ENCODE results near the gene RERG. TPM values are rescaled to one million over a fixed set of nuclear protein-coding genes. Genes with fewer than 3 reads are reported as not detected.

The RERG gene
- total and polyA plus RNA-seq, 2 of the 4 experiments (the other 2 are of a cell fraction), result not detected

GRCh38 chr12:15208140-15208539, 13.1 kb downstream of the RERG start:
- no peak overlapping the region for H2AK5ac ChIP-seq (ENCODE audit: low read depth, low read length)
- no peak overlapping the region for H3K14ac ChIP-seq (replicated peaks; ENCODE audit: low read depth, low read length)
- H2BK120ac ChIP-seq (ENCODE audit: low read depth, low read length), result no peak overlapping the region
- no peak overlapping the region for H4K91ac ChIP-seq (ENCODE audit: insufficient read depth, low read depth, low read length)
- no peak overlapping the region for H3K56ac ChIP-seq (ENCODE audit: extremely low read depth, insufficient read depth, low read length)
- H3K4me1 ChIP-seq (ENCODE audit: control insufficient read depth, insufficient read depth, low read length), result no peaks in the 10 kb centered on the region
- no peak overlapping the region for H3K4me3 ChIP-seq (ENCODE audit: insufficient read depth, low read depth, low read length)
- H4K5ac ChIP-seq (ENCODE audit: low read depth, low read length), result no peak overlapping the region
- intact Hi-C loops (cut with micrococcal nuclease), result no loop called here
- H3K9ac ChIP-seq (ENCODE audit: low read depth, low read length), result no peak overlapping the region
- H3K27me3 ChIP-seq (ENCODE audit: control insufficient read depth, insufficient read depth, low read length), result no peaks in the 10 kb centered on the region
- DNase-seq (no peak), ATAC-seq (ENCODE audit: low read depth) (no peak)
- no TSS peak for BruUV-seq (replicated peaks)
- no peak overlapping the region for H3K23ac ChIP-seq (ENCODE audit: low read depth, low read length)
- no peak overlapping the region for H2AFZ ChIP-seq (replicated peaks; ENCODE audit: low read length, poor library complexity)
- no peaks in the 10 kb centered on the region for H3K9me1 ChIP-seq (ENCODE audit: insufficient read depth, low read length)
- H3K9me3 ChIP-seq (ENCODE audit: control insufficient read depth, insufficient read depth, low read length), result no peaks in the 10 kb centered on the region
- no peak overlapping the region for H3K27ac ChIP-seq (ENCODE audit: insufficient read depth, low read length)
- no peaks in the 10 kb centered on the region for H3K79me1 ChIP-seq (ENCODE audit: low read depth in 1 of 2, low read length in 2 of 2)
- TF ChIP-seq, protein P1, sequence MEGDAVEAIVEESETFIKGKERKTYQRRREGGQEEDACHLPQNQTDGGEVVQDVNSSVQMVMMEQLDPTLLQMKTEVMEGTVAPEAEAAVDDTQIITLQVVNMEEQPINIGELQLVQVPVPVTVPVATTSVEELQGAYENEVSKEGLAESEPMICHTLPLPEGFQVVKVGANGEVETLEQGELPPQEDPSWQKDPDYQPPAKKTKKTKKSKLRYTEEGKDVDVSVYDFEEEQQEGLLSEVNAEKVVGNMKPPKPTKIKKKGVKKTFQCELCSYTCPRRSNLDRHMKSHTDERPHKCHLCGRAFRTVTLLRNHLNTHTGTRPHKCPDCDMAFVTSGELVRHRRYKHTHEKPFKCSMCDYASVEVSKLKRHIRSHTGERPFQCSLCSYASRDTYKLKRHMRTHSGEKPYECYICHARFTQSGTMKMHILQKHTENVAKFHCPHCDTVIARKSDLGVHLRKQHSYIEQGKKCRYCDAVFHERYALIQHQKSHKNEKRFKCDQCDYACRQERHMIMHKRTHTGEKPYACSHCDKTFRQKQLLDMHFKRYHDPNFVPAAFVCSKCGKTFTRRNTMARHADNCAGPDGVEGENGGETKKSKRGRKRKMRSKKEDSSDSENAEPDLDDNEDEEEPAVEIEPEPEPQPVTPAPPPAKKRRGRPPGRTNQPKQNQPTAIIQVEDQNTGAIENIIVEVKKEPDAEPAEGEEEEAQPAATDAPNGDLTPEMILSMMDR (conservative IDR thresholded peaks at IDR 0.05; ENCODE audit: low read depth, low read length), result peak; percentile 26; the same call in 1 of the 2 replicates
- no peak for TF ChIP-seq CEBPB (IDR thresholded peaks at IDR 0.05; ENCODE audit: low read depth, low read length)
- no peak overlapping the region for H3K4me2 ChIP-seq (ENCODE audit: low read depth, low read length)
- H3K4ac ChIP-seq (ENCODE audit: low read depth, low read length), result no peak overlapping the region
- ChIA-PET CTCF (no interaction called here), POLR2A (ENCODE audit: unreplicated experiment) (no interaction called here)
- H2AK9ac ChIP-seq (replicated peaks; ENCODE audit: low read depth, low read length, poor library complexity), result no peak overlapping the region
- no peaks in the 10 kb centered on the region for H4K20me1 ChIP-seq (ENCODE audit: insufficient read depth, low read length)
- dilution Hi-C loops (cut with HindIII; ENCODE audit: low sequenced_read_pairs, unreplicated experiment), result no loop called here
- H3K36me3 ChIP-seq (ENCODE audit: control insufficient read depth, insufficient read depth, low read length), result no peaks in the 10 kb centered on the region
- no peak overlapping the region for H4K8ac ChIP-seq (ENCODE audit: low read depth in 2 of 2, low read length in 2 of 2)
- H2BK5ac ChIP-seq (ENCODE audit: low read depth, low read length, poor library complexity, severe bottlenecking), result no peak overlapping the region
- no CpG with 5 or more reads among the region's 2 CpGs for WGBS, 2 experiments (ENCODE audit: extremely low coverage in 2 of 2, insufficient read length in 1 of 2)
- in situ Hi-C loops (cut with MboI; ENCODE audit: low sequenced_read_pairs), result loop anchor here (10.0 kb wide), 1 partner anchor 193 kb away; no protein-coding TSS in a partner anchor
- no peak overlapping the region for H2BK15ac ChIP-seq (ENCODE audit: low read depth, low read length)
- H2BK20ac ChIP-seq (ENCODE audit: low read depth, low read length), result no peak overlapping the region
- H3K18ac ChIP-seq (ENCODE audit: low read depth, low read length), result no peak overlapping the region

Data from IMR-90 (cell line).